Left lung (tissue), 10 donors: ENCODE measurements around the gene TTC7B. TPM values are rescaled to one million over a fixed set of nuclear protein-coding genes. Genes with fewer than 3 reads are reported as not detected.
A peak's percentile ranks its signal among the peaks of the same experiment; 100 is the strongest.

Experiments used
- ATAC-seq: fragments of 200-7000 bp; cut with Tn5 transposase; one replicate; pipeline ENCODE4 v1.9.1; 2020; ENCODE audit warnings: moderate library complexity
- DNase-seq, 4 donors: peaks; one replicate each; pipeline ENCODE4 v3.0.0-alpha.2; 2013 to 2020
- H3K27ac ChIP-seq, 2 donors: fragments of 200-600 bp; sonication (generic) in 1 of 2; one replicate each; pipeline versions ENCODE4 v1.5.0 to v1.8.0; 2020 to 2021
- H3K27me3 ChIP-seq, 2 donors: fragments of 200-600 bp; sonication (generic) in 1 of 2; one replicate each; pipeline versions ENCODE4 v1.5.0 to v1.8.0; 2020 to 2021
- H3K36me3 ChIP-seq, 2 donors: fragments of 200-600 bp; sonication (generic) in 1 of 2; one replicate each; pipeline versions ENCODE4 v1.5.0 to v1.8.0; 2020 to 2021
- H3K4me1 ChIP-seq, 2 donors: fragments of 200-600 bp; one replicate each; pipeline ENCODE4 v1.8.0; 2021
- H3K4me3 ChIP-seq, 2 donors: fragments of 200-600 bp; sonication (generic) in 1 of 2; one replicate each; pipeline versions ENCODE4 v1.5.0 to v1.8.0; 2020 to 2021; ENCODE audit warnings: mild to moderate bottlenecking in 1 of 2
- H3K9me3 ChIP-seq, 2 donors: fragments of 200-600 bp; sonication (generic) in 1 of 2; one replicate each; pipeline versions ENCODE4 v1.5.0 to v1.8.0; 2020 to 2021
- intact Hi-C, 2 donors: fragments of 100-400 bp; cut with DNase I; formaldehyde crosslinking; loops; one replicate each; pipeline versions ENCODE4 v1.11.2 to v1.14.2; 2022
- polyA plus RNA-seq, 6 donors: library from polyadenylated mRNA; unstranded; fragments of 120-200 nt; gene quantifications; one replicate each; pipeline ENCODE4 v1.2.1, GENCODE V29; 2013; ENCODE audit not compliant: insufficient read length in 6 of 6
- total RNA-seq, 2 donors: library from RNA; stranded (reverse); fragmentation: NEBNext Ultra II Directional; extraction: Animal tissue kit (Norgen Biotek cat#: 25700); gene quantifications; one replicate each; pipeline ENCODE4 v1.2.1, GENCODE V29; 2021
- TF ChIP-seq, protein P1 (sequence below), 2 donors: fragments of 200-600 bp; sonication (generic) in 1 of 2; IDR thresholded peaks; one replicate each; pipeline versions ENCODE4 v1.5.0 to v1.8.0; 2021; ENCODE audit warnings: antibody characterized with exemption in 2 of 2
- donor health status: DM: no; HTN: yes; CAD: no.
- donor health status: DM: no; HTN: no; CAD: no.

Gene TTC7B
- total and polyA plus RNA-seq, 8 donors, result 26.8 to 47.5 (median 39.5) TPM

DNA sequence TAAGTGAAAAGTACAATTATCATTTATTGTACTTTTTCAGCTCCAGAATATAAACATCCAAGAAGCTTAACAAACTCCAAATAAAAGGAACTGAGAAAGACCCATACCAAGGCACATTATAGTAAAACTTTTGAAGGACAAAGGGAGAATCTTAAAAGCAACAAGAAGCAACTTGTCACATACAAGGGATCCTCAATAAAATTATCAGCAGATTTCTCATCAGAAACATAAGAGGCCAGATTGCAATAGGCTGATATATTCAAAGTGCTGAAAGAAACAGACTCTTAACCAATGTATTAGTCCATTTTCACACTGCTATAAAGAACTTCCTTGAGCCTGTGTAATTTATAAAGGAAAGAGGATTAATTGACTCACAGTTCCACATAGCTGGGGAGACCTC, 48.3 kb downstream of the TTC7B start:
- DNase-seq, result no peak
- intact Hi-C loops, result no loop called here
- TF ChIP-seq, protein P1, sequence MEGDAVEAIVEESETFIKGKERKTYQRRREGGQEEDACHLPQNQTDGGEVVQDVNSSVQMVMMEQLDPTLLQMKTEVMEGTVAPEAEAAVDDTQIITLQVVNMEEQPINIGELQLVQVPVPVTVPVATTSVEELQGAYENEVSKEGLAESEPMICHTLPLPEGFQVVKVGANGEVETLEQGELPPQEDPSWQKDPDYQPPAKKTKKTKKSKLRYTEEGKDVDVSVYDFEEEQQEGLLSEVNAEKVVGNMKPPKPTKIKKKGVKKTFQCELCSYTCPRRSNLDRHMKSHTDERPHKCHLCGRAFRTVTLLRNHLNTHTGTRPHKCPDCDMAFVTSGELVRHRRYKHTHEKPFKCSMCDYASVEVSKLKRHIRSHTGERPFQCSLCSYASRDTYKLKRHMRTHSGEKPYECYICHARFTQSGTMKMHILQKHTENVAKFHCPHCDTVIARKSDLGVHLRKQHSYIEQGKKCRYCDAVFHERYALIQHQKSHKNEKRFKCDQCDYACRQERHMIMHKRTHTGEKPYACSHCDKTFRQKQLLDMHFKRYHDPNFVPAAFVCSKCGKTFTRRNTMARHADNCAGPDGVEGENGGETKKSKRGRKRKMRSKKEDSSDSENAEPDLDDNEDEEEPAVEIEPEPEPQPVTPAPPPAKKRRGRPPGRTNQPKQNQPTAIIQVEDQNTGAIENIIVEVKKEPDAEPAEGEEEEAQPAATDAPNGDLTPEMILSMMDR (IDR thresholded peaks at IDR 0.05), result no peak
- no peaks in the 10 kb centered on the region for H3K27me3 ChIP-seq
- peaks cover 0 to 16% of the 10 kb centered on the region in 2 donors for H3K36me3 ChIP-seq
- H3K4me3 ChIP-seq, result no peak overlapping the region
- peaks cover 0 to 35% of the 10 kb centered on the region in 2 donors for H3K9me3 ChIP-seq
- ATAC-seq, result no peak
- H3K27ac ChIP-seq, result no peak overlapping the region
- no peaks in the 10 kb centered on the region for H3K4me1 ChIP-seq

DNA sequence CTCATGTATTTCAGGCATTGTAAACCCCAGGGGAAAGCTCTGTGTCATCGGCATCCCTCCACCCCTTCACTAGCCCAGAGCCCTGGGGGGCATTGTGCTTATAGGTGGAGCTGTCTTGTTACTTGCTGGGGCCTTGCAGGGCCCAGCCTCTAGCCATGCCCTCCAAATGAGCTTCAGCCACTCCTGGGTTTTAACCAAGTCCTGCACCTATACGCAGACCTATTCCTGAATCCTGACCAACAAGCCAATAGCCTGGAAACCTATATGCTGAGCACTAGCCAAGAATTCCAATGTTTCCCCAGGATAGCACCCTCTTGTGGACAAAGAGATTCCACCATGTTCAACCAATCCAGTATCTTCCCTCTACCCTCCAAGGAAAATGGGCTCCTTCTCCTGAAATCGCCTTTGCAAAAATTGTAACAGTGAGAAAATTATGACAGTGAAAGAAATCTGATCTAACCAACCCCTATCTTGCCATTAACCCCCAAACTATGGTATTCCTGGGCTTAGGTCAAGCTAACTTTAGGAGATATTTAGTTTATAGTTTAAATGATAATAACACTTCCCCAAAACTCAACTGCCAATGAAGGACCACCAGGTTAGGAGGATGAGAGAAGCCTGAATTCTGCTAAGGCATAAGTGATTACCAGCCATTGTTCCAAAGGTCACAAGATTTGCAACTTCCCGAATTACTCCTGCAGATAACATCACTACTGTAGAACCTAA, 55.5 kb downstream of the TTC7B start:
- TF ChIP-seq, protein P1 (IDR thresholded peaks at IDR 0.05), result peak; percentile 31 to 60
- H3K4me3 ChIP-seq, result no peak overlapping the region
- no peaks in the 10 kb centered on the region for H3K36me3 ChIP-seq
- ATAC-seq, result no peak
- no peak overlapping the region for H3K27ac ChIP-seq
- intact Hi-C loops, result no loop called here
- H3K9me3 ChIP-seq, result peaks cover 0 to 19% of the 10 kb centered on the region in 2 donors
- DNase-seq, result no peak
- H3K27me3 ChIP-seq, result no peaks in the 10 kb centered on the region
- peaks cover 5 to 16% of the 10 kb centered on the region in 2 donors for H3K4me1 ChIP-seq

DNA sequence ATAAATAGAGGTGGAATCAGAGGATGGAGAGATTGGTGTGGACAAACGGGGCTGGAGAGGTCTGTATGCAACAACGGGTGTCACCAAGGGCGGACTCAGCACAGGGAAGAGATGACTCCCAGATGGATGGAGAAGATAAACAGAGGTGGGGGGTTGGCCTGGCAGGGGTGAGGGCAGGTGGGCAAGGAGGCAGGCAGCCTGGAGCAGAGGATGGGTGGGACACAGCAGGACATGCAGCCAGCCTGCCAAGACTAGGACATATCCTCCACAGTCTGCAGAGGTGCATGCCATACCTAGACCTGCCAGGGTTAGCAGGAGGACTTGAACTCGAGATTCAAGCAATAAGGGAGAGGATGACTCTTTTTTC, 56.2 kb downstream of the TTC7B start:
- Histone ChIP-seq H3K4me3 (no peak overlapping the region), H3K36me3 (no peaks in the 10 kb centered on the region), H3K27ac (no peak overlapping the region), H3K9me3 (peaks cover 0 to 19% of the 10 kb centered on the region in 2 donors), H3K4me1 (peaks cover 5 to 16% of the 10 kb centered on the region in 2 donors), H3K27me3 (no peaks in the 10 kb centered on the region)
- intact Hi-C loops, result no loop called here
- TF ChIP-seq, protein P1 (IDR thresholded peaks at IDR 0.05), result no peak
- ATAC-seq (no peak), DNase-seq (no peak)

DNA sequence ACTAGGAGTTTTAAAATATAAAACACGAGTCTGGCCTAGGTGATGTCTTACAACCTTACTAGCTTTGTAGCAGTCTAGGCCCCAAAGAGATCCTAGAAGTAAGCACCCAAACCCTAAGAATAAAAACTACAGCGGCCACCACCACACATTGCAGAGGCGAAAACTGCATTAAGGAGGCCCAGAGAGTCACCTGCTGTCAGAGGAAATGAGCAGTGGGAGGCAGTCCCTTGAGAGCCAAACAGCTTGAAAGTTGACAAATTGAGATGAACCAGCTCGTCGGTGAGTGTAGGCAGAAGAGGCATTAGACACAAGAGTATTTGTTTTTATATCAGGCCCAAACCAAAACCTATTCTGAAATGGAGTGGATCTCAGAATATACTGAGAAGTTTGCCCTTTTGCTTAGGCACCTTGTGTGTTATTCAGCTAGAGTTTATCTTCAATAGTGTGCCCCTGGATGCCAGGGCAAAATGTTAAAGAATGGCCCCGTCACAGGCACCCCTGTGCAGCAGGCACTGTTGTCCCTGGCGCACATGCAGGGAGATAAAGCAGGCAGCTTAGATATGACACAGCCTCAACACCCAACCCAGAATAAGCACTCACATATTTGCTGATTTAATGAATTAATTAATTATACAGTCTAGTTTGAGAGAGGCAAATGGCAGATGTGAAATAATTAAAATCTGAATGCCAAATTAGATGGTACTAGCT, 56.7 kb downstream of the TTC7B start:
- DNase-seq (no peak), ATAC-seq (no peak)
- H3K27ac ChIP-seq, result peak overlapping the region; percentile 77 to 79
- H3K27me3 ChIP-seq, result no peaks in the 10 kb centered on the region
- TF ChIP-seq, protein P1 (IDR thresholded peaks at IDR 0.05), result no peak
- peaks cover 5 to 16% of the 10 kb centered on the region in 2 donors for H3K4me1 ChIP-seq
- no peak overlapping the region for H3K4me3 ChIP-seq
- peaks cover 0 to 18% of the 10 kb centered on the region in 2 donors for H3K9me3 ChIP-seq
- no peaks in the 10 kb centered on the region for H3K36me3 ChIP-seq
- intact Hi-C loops, result no loop called here

DNA sequence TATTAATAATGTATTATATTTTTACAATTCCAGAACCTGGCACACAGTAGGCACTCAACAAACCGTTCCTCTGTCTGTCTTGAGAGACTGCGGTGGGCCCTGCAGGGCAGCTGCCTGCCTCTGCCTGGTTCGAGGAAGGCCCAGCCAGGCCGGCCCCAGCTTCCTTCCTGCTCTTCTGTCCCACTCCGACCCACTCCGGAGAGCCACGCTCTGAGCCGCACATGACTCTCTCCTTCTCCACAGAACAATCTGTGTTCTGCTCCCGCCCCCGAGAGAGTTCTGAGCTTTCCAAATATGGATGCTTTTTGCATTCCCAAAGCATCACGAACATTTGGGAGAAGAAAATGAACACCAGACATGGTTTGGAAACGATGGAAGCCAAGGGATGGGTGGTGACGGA, 57.3 kb downstream of the TTC7B start:
- Histone ChIP-seq H3K9me3 (peaks cover 0 to 14% of the 10 kb centered on the region in 2 donors), H3K27ac (peak overlapping the region; percentile 77 to 79), H3K4me3 (peak overlapping the region; percentile 25 to 37), H3K4me1 (peaks cover 5 to 16% of the 10 kb centered on the region in 2 donors), H3K36me3 (no peaks in the 10 kb centered on the region), H3K27me3 (no peaks in the 10 kb centered on the region)
- peak; percentile 42 for ATAC-seq
- TF ChIP-seq, protein P1 (IDR thresholded peaks at IDR 0.05), result no peak
- intact Hi-C loops, result no loop called here
- peak in 2 of 4 donors; percentile 55 to 82 for DNase-seq
